CD4-positive, alpha-beta T cell treated with Interleukin-15 for 4 hours (primary cell): ENCODE data around the gene NDC1.
"Not testable (repeated sequence)": the region's sequence is repeated elsewhere in the genome, so short reads cannot be mapped to it uniquely, and the experiment has no call there.

ENCODE experiments used
- DNase-seq: peaks from one replicate; pipeline ENCODE4 v3.0.0-alpha.2; 2020; ENCODE audit warnings: low spot score

The NDC1 gene, protein sequence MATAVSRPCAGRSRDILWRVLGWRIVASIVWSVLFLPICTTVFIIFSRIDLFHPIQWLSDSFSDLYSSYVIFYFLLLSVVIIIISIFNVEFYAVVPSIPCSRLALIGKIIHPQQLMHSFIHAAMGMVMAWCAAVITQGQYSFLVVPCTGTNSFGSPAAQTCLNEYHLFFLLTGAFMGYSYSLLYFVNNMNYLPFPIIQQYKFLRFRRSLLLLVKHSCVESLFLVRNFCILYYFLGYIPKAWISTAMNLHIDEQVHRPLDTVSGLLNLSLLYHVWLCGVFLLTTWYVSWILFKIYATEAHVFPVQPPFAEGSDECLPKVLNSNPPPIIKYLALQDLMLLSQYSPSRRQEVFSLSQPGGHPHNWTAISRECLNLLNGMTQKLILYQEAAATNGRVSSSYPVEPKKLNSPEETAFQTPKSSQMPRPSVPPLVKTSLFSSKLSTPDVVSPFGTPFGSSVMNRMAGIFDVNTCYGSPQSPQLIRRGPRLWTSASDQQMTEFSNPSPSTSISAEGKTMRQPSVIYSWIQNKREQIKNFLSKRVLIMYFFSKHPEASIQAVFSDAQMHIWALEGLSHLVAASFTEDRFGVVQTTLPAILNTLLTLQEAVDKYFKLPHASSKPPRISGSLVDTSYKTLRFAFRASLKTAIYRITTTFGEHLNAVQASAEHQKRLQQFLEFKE

DNA sequence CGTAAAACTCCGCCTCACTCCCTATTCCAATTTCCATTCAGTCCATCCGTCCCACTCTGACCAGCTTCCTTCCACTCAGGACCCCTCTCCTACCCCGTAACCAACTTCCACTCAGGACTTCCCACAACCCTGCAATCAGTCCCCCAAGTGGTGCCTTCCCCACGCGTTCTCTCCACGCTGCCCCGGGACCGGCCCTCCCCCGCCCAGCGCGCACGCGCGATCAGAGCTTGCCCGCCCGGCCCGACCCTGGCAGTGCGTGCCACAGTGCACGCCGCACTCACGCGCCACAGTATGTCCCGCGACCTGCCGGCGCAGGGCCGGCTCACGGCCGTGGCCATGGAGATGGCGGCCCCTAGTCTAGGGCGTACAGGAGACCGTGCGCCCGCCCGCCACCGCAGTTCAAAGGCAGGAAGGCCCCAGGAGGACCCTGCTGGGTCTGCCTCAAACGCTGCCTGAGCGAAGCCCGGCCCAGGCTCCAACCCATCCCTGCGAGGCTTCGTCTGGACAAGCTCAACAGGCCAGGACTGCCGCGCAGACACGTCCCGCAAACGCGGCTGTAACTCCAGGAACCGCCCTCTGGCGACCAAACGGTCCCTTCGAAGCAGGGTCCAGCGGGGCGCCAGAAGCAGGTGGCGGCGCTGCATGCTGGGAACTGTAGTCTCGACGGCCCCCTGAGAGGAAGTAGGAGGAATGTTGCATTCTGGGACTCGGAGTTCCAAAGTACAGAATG is at the start of gene NDC1:
Gene NDC1 (minus strand): TSS at position 373 of the 730 bp plus-strand sequence. CDS start 35 bp downstream, at position 338.
- DNase-seq = peak; percentile 92

DNA sequence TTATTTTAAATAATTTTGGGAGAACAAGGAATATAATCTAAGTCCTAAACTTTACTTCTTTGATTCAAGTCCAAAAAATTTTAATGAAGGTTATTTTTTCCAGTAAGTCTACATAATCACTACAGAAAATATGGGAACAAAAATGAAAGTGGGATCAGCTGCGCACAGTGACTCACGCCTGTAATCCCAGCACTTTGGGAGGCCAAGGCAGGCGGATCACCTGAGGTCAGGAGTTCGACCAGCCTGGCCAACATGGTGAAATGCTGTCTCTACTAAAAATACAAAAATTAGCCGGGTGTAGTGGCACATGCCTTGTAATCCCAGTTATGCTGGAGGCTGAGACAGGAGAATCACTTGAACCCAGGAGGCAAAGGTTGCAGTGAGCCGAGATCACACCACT is 45.5 kb upstream of the NDC1 start:
- DNase-seq = not testable (repeated sequence)

DNA sequence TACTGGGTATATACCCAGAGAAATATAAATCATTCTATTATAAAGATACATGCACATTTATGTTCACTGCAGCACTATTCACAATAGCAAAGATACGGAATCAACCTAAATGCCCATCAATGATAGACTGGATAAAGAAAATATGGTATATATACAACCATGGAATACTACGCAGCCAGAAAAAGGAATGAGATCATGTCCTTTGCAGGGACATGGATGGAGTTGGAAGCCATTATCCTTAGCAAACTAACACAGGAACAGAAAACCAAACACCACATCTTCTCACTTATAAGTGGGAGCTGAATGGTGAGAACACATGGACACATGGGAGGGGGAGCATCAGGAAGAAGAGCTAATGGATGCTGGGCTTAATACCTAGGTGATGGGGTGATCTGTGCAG is 43.8 kb upstream of the NDC1 start:
- DNase-seq = not testable (repeated sequence)

DNA sequence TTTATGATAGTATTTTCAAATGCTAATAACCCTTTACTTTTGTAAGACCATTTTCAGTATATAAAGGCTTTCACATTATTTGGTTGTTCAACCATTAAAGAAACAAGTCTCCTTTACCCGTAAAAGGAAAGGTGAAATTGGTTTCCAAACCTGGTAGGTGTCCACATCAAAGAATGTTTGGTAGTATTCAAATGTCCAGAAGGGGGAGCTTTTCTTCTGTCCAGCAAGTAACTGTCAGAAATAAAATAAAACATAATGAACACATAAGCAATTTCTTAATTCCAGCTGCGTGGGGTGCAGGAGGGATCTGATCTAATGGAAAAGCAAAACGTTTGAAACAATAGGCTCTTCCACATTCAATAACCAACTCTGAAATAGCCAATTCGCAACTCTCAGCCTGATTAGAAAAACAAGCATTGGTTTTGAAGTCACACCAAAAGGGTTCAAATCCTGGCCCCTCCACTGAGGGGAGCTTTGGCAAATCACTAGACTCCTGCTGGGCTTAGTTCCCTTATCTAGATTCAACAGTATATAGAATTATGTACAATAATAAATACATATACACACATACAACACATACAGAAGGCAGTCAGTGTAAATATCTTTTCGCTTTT is 40.5 kb upstream of the NDC1 start:
- DNase-seq = peak; percentile 42

DNA sequence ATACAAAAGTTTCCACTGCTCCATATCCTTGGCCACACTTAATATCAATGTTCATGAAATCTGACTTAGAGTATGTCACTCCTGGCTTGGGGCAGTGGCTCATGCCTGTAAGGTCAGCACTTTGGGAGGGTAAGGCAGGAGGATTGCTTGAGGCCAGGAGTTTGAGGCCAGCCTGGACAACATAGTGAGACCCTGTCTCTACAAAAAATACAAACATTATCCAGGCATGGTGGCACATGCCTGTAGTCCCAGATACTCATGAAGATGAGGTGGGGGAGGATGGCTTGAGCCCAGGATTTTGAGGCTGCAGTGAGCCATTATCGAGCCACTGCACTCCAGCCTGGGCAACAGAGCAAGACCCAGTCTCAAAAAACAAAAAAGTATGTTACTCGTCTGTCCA is 37.1 kb upstream of the NDC1 start:
- DNase-seq = not testable (repeated sequence)

DNA sequence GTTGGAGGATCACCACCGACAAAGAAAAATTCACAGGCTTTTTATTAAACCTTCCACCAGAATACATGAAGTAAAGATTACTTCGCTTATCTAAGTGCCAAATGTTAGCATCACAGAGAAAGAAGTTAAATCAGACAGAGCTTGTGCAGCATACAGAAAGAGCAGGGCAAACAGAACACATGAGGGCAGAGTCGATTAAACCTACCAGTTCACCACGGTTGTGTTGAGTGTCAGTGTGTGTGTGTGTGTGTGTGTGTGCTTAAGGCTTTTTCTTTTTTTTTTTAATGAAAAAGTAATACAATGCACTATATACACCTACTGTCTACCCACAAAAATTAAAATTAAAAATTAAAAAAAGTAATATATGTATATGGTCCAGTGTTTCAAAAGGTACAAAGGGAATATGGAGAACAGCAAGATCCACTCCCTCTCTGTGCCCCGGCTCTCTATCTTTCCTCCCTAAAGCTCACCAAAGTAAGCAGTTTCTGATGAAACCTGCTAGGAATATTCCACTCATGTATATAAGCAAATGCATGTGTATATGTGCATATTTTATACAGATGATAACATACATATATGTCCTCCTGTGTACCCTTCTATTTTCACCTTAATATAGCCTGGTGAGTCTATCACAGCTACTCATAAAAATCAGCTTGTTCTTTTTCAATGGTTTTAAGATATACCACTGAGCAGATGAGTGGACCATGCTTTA is 33.8 kb upstream of the NDC1 start:
- DNase-seq = no peak

DNA sequence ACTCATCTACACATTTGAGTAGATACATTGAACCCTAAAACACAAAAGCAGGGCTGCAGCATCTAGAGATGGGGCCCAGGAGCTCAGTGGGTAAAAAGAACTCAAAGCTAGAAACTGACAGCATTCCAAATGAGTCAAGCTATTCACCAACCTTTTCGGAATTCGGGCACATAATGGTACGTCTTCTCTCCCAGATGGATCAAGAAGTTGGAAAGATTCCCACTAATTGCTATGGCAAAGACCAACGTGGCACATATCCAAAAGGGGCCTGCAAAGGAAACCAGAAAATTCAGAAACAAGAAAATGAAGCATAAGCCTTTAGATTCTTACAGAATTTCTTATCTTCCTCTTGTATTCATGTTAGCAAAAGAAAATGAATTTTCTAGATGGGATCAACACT is 33.1 kb upstream of the NDC1 start:
- DNase-seq = no peak

DNA sequence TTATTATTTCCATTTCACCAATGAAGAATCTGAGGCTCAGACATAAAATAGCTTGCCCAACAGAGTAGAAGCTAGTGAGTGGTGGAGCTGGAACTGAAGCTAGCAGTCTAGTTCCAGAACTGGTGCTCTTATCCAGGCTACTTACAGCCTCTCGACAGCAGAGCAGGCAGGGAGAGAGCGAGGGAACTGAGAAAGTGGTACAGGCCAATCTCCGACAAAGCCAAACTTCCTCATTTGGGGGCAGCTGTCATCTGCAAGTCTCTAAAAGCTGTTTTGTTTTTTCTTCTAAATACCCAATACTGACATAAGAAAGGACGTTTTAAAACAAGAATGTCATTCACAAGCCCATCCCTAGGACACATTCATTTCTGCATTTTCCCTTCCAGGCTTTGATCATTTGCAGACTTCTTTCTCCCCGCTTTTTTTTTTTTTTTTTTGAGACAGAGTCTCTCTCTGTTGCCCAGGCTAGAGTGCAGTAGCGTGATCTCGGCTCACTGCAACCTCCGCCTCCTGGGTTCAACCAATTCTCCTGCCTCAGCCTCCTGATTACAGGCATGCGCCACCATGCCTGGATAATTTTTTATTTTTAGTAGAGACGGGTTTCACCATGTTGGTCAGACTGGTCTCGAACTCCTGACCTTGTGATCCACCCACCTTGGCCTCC is 31.5 kb upstream of the NDC1 start:
- DNase-seq = no peak

DNA sequence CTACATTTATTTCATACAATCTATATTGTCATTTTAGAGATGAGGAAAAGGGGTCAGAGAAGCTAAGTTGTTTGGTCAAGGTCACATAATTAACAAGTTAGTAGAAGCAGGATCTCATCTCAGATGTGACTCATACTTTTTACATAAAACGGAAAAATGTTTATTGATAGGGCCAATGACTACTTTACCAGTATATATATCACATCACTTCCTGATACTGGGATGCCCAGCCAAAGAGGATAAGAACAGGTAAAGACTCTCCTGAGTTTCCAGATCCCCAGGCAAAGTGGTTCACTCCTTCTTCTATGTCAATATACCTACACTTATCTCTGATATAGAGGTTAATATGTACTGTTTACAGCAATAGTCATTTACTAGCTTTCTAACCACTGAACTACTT is 30.5 kb upstream of the NDC1 start:
- DNase-seq = no peak

DNA sequence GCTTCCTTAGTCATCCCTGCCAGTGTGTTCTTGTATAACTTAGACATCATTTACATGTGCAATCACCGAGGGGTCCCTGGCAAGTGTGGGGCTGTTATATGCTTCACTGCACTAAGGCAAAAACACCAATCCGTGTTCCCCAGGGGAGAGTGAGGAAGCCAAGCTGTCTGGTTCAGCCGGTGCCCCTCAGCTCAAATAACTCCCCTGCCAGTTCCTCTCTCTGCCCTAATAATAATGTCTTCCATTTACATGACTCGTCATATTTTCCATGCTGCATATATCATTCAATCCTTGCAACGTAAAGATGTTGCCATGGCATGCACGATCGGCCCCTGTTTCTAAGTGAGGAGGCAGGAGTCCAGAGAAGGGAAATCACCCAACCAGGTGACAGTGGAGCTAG is 24.4 kb upstream of the NDC1 start:
- no peak for DNase-seq

DNA sequence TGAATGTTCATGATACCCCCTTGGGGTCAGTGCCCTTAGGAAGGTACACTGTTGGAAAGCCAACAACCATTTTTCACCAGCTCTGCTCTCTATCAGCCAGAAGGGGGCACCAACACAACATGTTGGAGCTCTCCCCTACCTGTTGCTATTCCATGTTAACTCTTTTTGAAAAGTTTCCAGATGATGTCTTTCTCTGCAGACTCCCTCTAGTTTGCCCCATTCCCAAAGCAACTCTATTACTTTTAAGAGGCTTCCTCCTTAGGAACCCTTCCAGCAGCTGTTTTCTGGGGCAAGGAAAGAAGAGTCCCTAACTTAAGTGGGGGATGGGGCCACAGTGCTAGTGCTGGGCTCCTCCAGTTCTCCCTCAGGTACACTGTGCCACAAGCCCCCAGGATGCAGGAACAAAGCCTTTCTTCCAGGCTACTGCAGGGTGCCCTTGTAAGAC is 22.9 kb upstream of the NDC1 start:
- DNase-seq = peak; percentile 55

DNA sequence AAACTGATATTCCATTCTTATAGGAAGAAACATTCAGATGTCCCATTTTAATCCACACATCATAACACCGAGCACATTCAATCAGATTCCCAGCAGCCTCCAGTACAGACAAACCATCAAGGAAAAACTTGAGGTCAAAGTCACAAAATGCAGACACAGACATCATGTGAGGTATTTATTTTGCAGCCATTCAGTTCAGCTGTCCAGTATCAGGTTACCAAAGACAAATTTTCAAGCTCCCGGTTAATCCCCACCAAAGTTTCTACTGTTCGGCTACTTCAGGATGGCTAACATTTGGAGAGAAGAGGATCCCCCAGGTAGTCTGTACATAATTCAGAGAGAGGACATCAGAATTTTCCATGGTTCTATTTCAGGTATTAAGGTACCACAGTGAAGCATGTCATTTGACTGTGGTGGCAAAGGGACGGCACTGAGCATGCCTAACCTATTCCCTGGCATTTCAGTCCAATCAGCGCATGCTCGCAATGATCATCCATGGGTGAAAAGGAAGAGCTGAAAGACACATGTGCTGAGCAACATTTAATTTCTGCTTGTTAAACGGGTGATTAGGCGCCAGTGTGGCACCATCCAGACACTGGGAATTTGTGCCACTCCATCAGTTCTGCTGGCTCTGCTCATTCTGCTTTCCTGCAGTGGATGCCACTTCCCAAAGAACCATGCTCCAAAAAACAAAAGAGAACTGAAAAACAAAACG is 13.6 kb upstream of the NDC1 start:
- no peak for DNase-seq

DNA sequence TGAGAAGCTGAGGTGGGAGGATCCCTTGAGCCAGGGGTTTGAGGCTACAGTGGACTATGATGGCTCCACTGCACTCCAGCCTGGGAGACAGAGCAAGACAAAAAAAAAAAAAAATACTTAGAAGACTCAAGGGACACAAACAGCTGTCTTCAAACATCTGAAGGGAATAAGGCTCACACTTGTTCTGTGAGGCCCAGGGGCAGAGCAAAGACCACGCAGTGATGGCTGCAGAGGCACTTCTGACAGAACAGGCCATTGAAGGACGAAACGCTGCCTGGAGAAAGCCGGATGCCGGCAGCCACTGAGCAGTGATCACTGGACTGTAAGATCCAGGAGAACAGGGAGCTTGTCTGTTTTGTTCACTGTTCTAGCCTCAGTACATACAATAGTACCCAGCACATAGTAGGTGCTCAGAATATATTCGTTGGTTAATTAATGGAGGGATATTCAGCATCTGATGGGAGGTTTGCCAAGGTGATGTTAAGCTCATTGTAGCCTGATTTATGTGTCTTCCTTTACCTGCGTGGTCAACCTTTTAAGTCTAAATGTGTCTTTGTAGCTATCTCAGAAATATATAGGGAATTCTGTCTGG is 12.1 kb upstream of the NDC1 start:
- DNase-seq = no peak

DNA sequence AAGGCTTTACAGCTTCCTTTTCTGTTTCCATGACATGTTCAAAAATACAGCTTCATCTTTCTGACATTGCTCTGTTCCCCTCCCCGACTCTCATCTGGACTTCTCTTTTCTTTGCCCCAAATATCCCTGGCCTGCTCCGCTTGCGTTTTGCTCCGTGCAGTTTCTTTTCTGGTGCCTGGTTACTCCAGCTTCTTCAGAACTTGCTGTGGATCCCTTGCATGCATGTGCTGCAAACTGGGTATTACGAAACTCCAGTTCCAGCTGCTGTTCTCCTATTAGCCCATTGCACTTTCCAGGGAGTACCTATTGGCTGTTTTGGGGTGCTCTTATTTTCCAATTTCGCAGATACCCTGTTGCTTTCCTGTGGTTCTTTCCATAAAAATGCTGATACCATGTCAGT is 9.9 kb upstream of the NDC1 start:
- DNase-seq = no peak

DNA sequence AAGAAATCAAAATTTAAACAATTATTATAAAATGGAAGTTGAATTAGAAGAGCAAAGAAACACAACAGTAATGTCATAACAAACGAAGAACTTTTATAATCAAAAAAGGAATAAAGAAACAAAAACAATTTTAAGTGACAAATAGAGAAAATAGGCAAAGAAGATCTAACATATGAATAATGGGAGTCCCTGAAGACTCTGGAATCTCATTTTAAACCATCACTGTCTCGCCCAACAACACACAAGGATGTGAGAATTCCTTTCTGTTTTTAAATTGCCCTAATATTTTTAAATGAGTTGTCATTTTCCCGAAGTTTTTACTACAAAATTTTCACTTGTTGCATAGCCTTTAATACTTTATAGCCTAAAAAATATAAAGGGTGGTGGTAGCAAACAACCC is 4.3 kb upstream of the NDC1 start:
- DNase-seq = no peak

DNA sequence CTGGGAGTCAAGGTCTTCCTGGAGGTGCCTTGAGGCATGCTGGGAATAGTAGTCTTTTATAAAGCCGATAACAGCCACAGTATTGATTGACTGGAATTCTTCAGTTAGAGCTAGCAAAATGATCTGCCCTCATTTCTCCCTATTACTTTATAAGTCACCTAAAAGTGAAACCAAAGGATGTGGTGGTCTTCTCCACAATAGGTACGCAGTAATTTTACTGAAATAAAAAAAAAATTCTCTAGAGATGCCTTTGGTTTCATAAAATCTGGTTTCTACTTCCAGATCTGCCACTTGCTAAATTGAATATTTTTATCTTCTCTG is 518 bp upstream of the NDC1 start:
- DNase-seq = no peak

DNA sequence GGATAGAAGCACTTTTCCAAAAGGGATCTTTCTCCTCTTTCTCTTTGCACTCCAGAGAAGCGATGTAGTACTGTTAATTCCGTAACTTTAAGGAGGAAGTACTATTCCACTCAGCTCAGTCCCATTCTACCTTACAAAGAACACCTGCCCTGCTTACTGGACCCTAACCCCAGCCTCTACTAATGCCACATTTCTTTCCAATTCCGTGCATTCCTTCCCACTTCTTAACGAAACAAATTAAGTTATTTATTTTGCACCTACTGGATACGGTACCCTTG is 511 bp downstream of the NDC1 start:
- DNase-seq = no peak

DNA sequence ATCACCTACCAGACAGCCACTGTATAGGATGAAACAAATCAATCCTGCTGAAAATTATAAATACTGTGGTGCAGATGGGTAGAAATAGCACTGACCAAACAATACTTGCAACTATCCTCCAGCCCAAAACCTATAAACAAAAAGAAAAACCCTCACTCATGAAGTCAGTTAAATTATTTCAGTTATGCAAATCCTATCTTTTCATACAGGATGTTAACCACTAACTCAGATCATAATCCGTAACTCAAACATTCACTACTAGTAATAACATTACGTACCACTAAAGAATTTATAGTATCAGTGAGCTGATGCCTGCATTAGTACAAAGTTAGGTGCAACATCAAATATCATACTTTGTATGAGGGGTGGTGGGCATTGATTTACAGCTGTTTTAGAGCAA is 2.6 kb downstream of the NDC1 start:
- no peak for DNase-seq

DNA sequence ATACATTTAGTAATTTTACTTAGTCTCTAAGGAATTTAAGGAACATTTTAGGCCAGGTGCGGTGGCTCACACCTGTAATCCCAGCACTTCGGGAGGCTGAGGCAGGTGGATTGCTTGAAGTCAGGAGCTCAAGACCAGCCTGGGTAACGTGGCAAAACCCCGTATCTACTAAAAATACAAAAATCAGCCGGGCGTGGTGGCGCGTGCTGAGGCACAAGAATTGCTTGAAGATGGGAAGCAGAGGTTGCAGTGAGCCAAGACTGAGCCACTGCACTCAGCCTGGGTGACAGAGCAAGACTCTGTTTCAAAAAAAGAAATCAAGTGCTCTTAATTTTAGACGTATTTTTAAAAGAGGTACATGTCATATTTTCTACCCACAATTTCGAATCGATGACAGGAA is 3.3 kb downstream of the NDC1 start:
- DNase-seq = no peak

DNA sequence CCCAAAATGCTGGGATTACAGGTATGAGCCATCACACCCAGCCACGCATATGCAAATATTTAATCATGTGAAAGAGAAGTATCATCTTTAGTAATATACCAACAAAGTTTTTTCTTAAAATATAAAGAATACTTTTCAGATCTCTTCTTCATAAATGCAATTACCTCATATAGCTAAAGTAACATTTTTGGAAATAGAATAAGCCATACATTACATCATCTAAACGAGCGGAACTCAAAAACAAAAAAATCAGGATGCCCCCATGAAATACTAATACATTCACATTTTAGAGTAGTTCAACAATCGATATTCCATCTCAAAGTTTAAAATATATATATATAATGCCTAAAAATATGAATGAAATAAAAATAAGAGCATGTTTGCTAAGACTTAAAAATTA is 4.7 kb downstream of the NDC1 start:
- no peak for DNase-seq

DNA sequence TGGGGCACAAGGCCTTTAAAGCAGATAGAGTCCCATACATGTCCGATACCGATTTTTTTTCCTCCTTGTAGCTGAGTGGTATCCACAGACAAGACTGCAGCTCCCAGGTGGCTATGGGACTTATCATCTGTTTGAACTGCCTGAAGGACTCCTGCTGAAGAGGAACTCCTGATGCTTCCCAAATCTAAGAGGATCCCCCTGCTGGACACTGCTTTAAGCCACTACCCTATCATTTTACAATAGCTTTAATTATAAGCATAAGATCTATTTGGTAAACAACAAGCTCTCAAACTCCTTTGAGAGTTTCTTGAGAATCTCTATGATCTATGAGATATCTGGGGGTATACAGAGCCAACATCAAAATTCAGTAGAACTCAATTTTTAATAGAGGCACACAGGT is 11.7 kb downstream of the NDC1 start:
- no peak for DNase-seq
